ENCODE results near the gene RNF125. TPM values are rescaled to one million over a fixed set of nuclear protein-coding genes. Genes with fewer than 3 reads are reported as not detected.
A peak's percentile ranks its signal among the peaks of the same experiment; 100 is the strongest.

Gene RNF125
- polyA plus RNA-seq, 3 donors: 17.3 to 29.2 (median 26.3) TPM

DNA sequence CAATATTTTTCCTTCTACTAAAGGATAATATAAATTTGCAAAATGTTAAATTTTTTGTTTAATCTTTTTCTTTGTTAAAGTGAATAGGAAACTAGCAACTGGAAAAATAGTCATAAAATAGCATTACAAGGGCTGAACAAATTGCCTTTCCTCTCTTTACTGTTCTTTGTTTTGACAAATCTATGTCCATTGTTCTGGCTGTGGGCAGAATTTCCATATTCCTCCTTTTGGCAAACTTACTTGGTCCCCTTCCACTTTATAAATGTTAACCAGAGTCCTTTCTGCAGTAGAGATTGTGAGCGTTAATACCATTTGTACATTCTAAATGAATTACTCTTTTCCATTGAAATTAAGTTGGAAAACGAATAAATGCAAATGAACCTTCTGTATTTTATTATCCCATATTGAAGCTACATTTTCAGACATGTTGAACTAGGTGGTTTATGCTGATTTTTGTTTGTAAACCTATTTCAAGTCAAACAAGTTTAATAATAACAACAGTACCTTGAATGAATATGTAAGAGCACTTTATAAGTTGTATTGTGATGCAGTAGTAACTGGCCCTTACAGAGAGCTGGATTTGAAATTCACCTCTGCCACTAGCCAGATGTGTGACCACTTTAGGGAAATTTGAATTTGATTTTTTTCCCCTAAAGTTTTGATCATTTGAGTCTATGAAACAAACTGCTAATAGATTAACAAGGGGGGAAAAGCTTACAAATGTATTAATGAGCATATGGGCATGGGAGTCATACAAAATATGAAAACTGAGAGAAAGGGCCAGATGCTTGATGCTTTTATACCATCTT, 3.3 kb downstream of the RNF125 start:
- DNase-seq: no peak
- peaks cover 34% of the 10 kb centered on the region for H4K20me1 ChIP-seq (ENCODE audit: insufficient read depth, low read length)
- H3K9me3 Mint-ChIP-seq: peaks cover 0 to 3% (median 0%) of the 10 kb centered on the region in 7 donors
- H3K36me3 ChIP-seq (replicated peaks in 1 of 2; ENCODE audit: control insufficient read depth in 1 of 2, insufficient read depth in 2 of 2, low read length in 2 of 2): peaks cover 0 to 6% of the 10 kb centered on the region in 2 donors
- no peak overlapping the region for H3K4me2 ChIP-seq (replicated peaks; ENCODE audit: extremely low read depth, low read length, poor library complexity, severe bottlenecking)
- no peak overlapping the region for H3K27ac ChIP-seq (ENCODE audit: low read depth in 1 of 2, low read length in 2 of 2)
- no peak overlapping the region for H2AFZ ChIP-seq (ENCODE audit: insufficient read depth, low read depth, low read length, poor library complexity, severe bottlenecking)
- H3K4me3 Mint-ChIP-seq: no peak overlapping the region
- no peaks in the 10 kb centered on the region for H3K9me3 ChIP-seq (replicated peaks in 1 of 2; ENCODE audit: control insufficient read depth in 1 of 2, insufficient read depth in 1 of 2, low read length in 2 of 2)
- no peak for TF ChIP-seq CTCF (IDR thresholded peaks at IDR 0.05)
- H3K79me2 ChIP-seq (ENCODE audit: insufficient read depth, low read length): peaks cover 46% of the 10 kb centered on the region
- intact Hi-C loops (cut with micrococcal nuclease): no loop called here
- H3K4me1 ChIP-seq (ENCODE audit: control insufficient read depth in 1 of 2, insufficient read depth in 2 of 2, low read length in 2 of 2): peaks cover 35 to 51% of the 10 kb centered on the region in 2 donors
- H3K27me3 Mint-ChIP-seq (ENCODE audit: low read depth in 3 of 3): peaks cover 0 to 3% (median 0%) of the 10 kb centered on the region in 3 donors
- no peaks in the 10 kb centered on the region for H3K27me3 ChIP-seq (ENCODE audit: control insufficient read depth in 2 of 2, insufficient read depth in 2 of 2, low read length in 2 of 2)
- peaks cover 6 to 26% of the 10 kb centered on the region in 2 donors for H3K36me3 Mint-ChIP-seq
- WGBS (ENCODE audit: insufficient coverage): no CpG with 5 or more reads among the region's 2 CpGs
- no peak overlapping the region for H3K4me3 ChIP-seq (replicated peaks in 1 of 3; ENCODE audit: low read depth in 2 of 3, low read length in 3 of 3)
- no peak overlapping the region for H3K9ac ChIP-seq (ENCODE audit: insufficient read depth, low read length, poor library complexity, severe bottlenecking)
- peaks cover 53% of the 10 kb centered on the region for H3K4me1 Mint-ChIP-seq
- H3K27ac Mint-ChIP-seq: peak overlapping the region in 1 of 7 donors; percentile 48

DNA sequence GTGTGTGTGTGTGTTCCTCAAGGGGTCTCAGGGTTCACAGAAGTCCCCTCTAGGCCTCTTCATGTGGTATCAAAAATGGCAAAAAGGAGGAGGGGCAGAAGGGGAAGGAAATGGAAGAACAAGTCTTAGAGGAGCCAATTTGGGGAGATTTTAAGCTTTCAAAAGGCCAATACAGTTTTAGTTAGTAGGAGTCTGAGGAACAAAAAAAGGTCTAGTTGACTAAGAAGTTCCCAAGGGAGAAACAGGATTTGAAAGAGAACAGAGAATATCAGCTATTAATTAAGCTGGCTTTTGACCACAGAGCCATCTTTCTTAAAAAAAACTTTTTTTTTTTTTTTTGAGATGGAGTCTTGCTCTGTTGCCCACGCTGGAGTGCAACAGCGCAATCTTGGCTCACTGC, 7.1 kb downstream of the RNF125 start:
- Histone ChIP-seq H3K4me2 (replicated peaks; ENCODE audit: extremely low read depth, low read length, poor library complexity, severe bottlenecking) (no peak overlapping the region), H4K20me1 (ENCODE audit: insufficient read depth, low read length) (peaks cover 58% of the 10 kb centered on the region), H3K9ac (ENCODE audit: insufficient read depth, low read length, poor library complexity, severe bottlenecking) (no peak overlapping the region), H3K36me3 (replicated peaks in 1 of 2; ENCODE audit: control insufficient read depth in 1 of 2, insufficient read depth in 2 of 2, low read length in 2 of 2) (peaks cover 0 to 7% of the 10 kb centered on the region in 2 donors), H3K27me3 (ENCODE audit: control insufficient read depth in 2 of 2, insufficient read depth in 2 of 2, low read length in 2 of 2) (no peaks in the 10 kb centered on the region), H3K4me3 (replicated peaks in 1 of 3; ENCODE audit: low read depth in 2 of 3, low read length in 3 of 3) (no peak overlapping the region), H2AFZ (ENCODE audit: insufficient read depth, low read depth, low read length, poor library complexity, severe bottlenecking) (no peak overlapping the region), H3K79me2 (ENCODE audit: insufficient read depth, low read length) (peaks cover 41% of the 10 kb centered on the region), H3K4me1 (ENCODE audit: control insufficient read depth in 1 of 2, insufficient read depth in 2 of 2, low read length in 2 of 2) (peaks cover 14 to 26% of the 10 kb centered on the region in 2 donors), H3K27ac (ENCODE audit: low read depth in 1 of 2, low read length in 2 of 2) (no peak overlapping the region), H3K9me3 (replicated peaks in 1 of 2; ENCODE audit: control insufficient read depth in 1 of 2, insufficient read depth in 1 of 2, low read length in 2 of 2) (no peaks in the 10 kb centered on the region)
- intact Hi-C loops (cut with micrococcal nuclease): no loop called here
- Mint-ChIP-seq H3K9me3 (no peaks in the 10 kb centered on the region), H3K4me3 (no peak overlapping the region), H3K4me1 (peaks cover 39% of the 10 kb centered on the region), H3K27ac (peak overlapping the region in 5 of 7 donors; percentile 3 to 60 (median 10)), H3K27me3 (ENCODE audit: low read depth in 3 of 3) (peaks cover 0 to 3% (median 3%) of the 10 kb centered on the region in 3 donors), H3K36me3 (peaks cover 20 to 38% of the 10 kb centered on the region in 2 donors)
- WGBS (ENCODE audit: insufficient coverage): no CpG with 5 or more reads among the region's 2 CpGs
- TF ChIP-seq CTCF (IDR thresholded peaks at IDR 0.05): no peak
- no peak for DNase-seq
